Hippocampal formation (tissue), 2 donors: ENCODE results near the gene STK40.
A peak's percentile ranks its signal among the peaks of the same experiment; 100 is the strongest.

Experiments used
- DNase-seq, 2 donors: peaks; one replicate each; lab custom pipeline; 2025; lab: John Stamatoyannopoulos, UW

STK40 gene

DNA sequence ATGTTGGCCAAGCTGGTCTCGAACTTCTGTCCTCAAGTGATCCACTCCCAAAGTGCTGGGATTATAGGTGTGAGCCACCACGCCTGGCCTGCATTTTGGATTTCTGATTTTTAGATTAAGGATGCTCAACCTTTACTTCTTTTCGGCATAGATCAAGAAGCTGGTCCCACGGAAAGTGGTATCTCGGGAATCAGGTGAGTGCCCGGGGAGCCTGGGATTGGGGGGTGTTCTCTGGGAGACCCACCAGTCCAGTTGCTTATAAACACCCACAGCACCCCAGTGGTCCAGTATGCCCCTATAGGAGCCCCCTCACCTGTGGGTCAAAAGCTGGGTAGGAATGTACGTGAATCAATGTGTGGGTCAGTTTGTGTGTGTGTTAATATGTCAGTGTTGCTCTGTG, 76.3 kb downstream of the STK40 start:
- DNase-seq: no peak

GRCh38 chr1:36307601-36308330, 78.0 kb downstream of the STK40 start:
- DNase-seq: no peak

DNA sequence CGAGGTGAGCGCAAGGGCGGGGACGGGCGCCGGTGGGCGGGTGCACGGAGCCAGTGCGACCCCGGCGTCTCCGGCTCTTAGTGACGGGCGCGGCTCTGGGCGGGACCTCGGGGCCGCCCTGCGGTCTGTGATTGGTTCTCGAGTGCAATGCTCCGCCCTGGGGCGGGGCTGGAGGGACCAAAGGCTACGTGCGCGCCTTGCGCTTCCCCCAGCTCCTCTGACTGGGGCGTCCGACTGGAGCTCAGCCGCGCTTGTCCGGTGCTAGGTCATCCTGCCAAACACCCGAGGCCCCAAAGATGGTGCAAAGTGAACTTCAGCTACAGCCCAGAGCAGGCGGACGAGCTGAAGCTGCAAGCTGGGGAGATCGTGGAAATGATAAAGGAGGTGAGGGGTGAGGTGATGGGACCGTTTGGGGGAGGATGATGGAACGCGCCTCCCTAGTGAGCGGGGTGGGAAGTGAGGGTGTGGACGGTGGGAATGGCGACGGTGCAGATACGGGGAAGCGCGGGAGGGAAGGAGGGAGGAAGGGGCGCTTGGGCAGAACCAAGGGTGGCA, 78.7 kb downstream of the STK40 start:
- DNase-seq: peak; percentile 72 to 75

DNA sequence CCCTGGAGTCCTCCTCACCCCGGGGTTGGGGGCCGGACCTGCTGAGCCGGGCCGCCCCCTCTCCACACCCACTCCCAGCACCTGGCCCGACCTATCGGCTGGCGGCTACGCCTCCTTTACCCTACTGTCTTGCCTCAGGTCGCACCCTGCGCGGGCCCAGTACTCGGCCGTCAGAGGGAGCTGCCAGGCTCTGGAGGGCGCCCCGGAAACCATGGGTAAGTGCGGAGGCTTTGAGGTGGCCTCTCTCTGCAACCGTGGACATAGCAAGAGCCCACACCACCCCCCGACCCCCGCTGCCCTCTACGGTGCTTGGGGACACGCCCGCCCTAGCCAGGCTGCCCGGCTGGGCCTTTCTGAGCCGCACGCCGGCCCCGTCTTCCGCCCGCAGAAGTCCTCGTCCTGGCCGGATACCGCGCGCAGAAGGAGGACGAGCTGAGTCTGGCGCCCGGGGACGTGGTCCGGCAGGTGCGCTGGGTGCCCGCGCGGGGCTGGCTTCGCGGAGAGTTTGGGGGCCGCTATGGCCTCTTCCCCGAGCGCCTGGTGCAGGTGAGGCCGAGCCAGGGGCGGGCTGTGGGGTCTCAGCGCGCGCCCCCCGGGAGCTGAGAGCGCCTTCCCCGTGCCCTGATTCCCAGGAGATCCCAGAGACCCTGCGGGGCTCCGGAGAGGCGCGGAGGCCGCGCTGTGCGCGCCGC, 79.4 kb downstream of the STK40 start, which contains the start of gene SH3D21:
Gene SH3D21, plus strand, starts transcription at position 159 of the 692 bp plus-strand sequence. Its CDS starts 53 bp downstream, at position 212.
- no peak for DNase-seq

GRCh38 chr1:36305915-36306209, 79.9 kb downstream of the STK40 start:
- no peak for DNase-seq

- DNase-seq: no peak
Observed at GRCh38 chr1:36304970-36305914, 80.5 kb downstream of the STK40 start.

GRCh38 chr1:36304521-36304920, 81.2 kb downstream of the STK40 start:
- no peak for DNase-seq

- DNase-seq: no peak
Observed at GRCh38 chr1:36303650-36304360, 81.9 kb downstream of the STK40 start.

DNA sequence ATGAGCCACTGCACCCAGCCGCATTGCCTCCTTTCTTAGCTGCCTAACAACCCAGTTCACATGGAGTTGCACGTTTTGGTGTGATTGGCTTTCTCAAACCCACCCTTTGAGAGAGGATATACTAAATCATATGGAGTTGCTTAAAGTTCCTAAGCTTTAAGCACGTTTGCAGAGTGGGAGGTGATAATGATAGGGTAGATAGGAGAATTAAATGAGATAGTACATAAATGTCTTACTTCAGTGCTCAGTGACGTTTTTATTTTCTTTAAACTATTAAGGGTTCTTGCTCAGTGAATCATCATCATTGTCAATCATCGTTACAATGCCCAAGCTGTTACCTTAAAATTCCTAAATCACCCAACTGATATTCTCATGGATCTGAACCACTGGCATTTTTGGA, 82.5 kb downstream of the STK40 start:
- no peak for DNase-seq

DNA sequence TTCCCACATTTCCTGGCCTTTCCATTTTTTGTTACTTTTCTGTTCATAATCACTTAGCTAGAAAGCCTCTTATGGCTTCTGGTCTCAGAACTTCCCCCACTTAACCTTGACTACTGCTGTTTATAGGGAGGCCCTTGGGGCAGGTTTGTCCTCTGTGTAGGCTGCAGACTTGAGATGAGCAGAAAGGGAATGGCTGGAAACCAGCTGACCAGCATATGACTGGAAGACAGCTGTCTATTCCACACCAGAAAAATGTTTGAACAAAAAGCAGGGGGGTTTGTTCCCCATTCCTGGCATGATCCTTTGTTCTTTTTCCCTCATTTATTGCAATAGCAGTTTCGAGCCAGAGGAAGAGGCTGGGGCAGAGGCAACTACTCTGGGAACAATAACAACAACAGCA, 84.5 kb downstream of the STK40 start:
- no peak for DNase-seq

DNA sequence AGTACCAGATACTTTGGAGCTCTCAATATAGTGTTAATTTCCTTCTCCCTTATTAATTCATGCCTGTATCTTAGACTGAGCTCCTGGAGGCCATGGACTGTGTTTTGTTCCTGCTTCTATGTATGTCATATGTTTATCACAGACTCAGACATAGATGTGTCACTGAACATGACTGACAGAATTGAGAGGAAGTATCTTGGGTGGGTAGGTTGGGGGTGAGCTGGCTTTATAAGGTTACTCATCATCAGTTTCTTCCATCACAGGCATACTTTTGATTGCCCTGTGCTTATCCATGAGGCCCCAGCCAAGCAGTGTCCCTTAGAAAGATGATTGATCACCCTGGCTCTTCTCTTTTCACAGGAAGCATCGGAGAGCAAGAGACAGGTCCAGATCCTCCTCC, 85.2 kb downstream of the STK40 start:
- DNase-seq: no peak

DNA sequence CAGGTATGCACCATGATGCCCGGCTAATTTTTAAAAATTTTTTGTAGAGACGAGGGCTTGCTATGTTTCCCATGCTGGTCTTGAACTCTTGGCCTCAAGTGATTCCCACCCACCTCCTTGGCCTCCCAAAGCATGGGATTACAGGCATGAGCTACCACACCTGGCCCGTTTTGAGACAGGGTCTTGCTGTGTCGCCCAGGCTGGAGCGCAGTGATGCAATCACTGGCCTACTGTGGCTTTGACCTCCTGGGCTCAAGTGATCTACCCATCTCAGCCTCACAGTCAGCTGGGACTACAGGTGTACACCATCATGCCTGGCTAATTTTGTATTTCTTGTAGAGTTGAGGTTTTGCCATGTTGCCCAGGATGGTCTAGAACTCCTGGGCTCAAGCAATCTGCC, 87.1 kb downstream of the STK40 start:
- no peak for DNase-seq

- DNase-seq: no peak
Observed at GRCh38 chr1:36297062-36297461, 88.7 kb downstream of the STK40 start.

DNA sequence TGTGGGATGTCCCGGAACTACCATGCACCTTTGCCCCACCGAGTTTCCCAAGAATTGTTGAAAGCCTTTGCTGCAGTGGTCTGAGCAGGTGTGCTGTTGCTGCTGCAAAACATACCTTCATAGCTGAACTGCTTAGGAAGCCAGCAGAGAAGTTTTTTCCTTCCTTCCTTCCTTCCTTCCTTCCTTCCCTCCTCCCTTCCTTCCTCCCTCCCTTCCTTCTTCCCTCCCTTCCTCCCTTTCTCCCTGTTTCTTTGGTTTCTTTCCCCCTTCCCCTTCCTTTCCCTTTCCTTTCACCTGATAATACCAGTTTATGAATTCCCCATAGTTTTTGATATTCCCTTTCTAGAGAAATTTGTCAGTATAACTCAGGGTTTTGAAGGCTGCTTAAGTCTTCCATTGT, 90.3 kb downstream of the STK40 start:
- no peak for DNase-seq
